Measurements from ENCODE around the gene RMC1.

Gene RMC1

GRCh38 chr18:23462876-23463275 lies 40.4 kb upstream of the RMC1 start:
- TF ChIP-seq CTCF (IDR thresholded peaks at IDR 0.05; ENCODE audit: low read length) (no peak), EZH2 (optimal IDR thresholded peaks at IDR 0.05; ENCODE audit: low read depth, low read length) (no peak), EZH2phosphoT487 (IDR thresholded peaks at IDR 0.05; ENCODE audit: low read length) (no peak)
- Histone ChIP-seq H3K9me2 (replicated peaks; ENCODE audit: insufficient read depth, low read length) (no peaks in the 10 kb centered on the region), H4K20me1 (ENCODE audit: insufficient read depth, low read length) (peaks cover 24% of the 10 kb centered on the region), H3K79me2 (ENCODE audit: low read length) (peaks cover 51% of the 10 kb centered on the region), H2AFZ (ENCODE audit: low read length) (no peak overlapping the region), H3K9ac (ENCODE audit: low read length) (no peak overlapping the region), H3F3A (ENCODE audit: insufficient read depth, low read length) (no peaks in the 10 kb centered on the region), H3K4me2 (ENCODE audit: low read depth, low read length) (no peak overlapping the region), H3K4me1 (ENCODE audit: low read length) (0 out of 2 replicates have a peak, but pooled peaks cover 7% of the 10 kb centered on the region), H3K36me3 (replicated peaks; ENCODE audit: insufficient read depth, low read length) (peaks cover 19% of the 10 kb centered on the region; the same call in 1 of the 2 replicates), H3K4me3 (ENCODE audit: low read length) (no peak overlapping the region), H3K27ac (ENCODE audit: low read length) (no peak overlapping the region), H3K27me3 (replicated peaks; ENCODE audit: insufficient read depth, low read length) (no peaks in the 10 kb centered on the region), H3K9me3 (replicated peaks; ENCODE audit: insufficient read depth, low read length) (no peaks in the 10 kb centered on the region)
- DNase-seq, result no peak

GRCh38 chr18:23468753-23469459 lies 34.4 kb upstream of the RMC1 start:
- Histone ChIP-seq H3F3A (ENCODE audit: insufficient read depth, low read length) (no peaks in the 10 kb centered on the region), H3K9me3 (replicated peaks; ENCODE audit: insufficient read depth, low read length) (no peaks in the 10 kb centered on the region), H3K4me1 (ENCODE audit: low read length) (no peaks in the 10 kb centered on the region), H3K27ac (ENCODE audit: low read length) (no peak overlapping the region), H3K9ac (ENCODE audit: low read length) (no peak overlapping the region), H2AFZ (ENCODE audit: low read length) (no peak overlapping the region), H3K36me3 (replicated peaks; ENCODE audit: insufficient read depth, low read length) (peaks cover 18% of the 10 kb centered on the region; the same call in 1 of the 2 replicates), H4K20me1 (ENCODE audit: insufficient read depth, low read length) (peaks cover 2% of the 10 kb centered on the region; the same call in 1 of the 2 replicates), H3K79me2 (ENCODE audit: low read length) (peaks cover 12% of the 10 kb centered on the region; the same call in 1 of the 2 replicates), H3K9me2 (replicated peaks; ENCODE audit: insufficient read depth, low read length) (no peaks in the 10 kb centered on the region), H3K4me2 (ENCODE audit: low read depth, low read length) (no peak overlapping the region), H3K4me3 (ENCODE audit: low read length) (no peak overlapping the region), H3K27me3 (replicated peaks; ENCODE audit: insufficient read depth, low read length) (no peaks in the 10 kb centered on the region)
- no peak for DNase-seq
- TF ChIP-seq EZH2phosphoT487 (IDR thresholded peaks at IDR 0.05; ENCODE audit: low read length), result no peak
- TF ChIP-seq CTCF (IDR thresholded peaks at IDR 0.05; ENCODE audit: low read length), result no peak
- TF ChIP-seq EZH2 (optimal IDR thresholded peaks at IDR 0.05; ENCODE audit: low read depth, low read length), result no peak

GRCh38 chr18:23470620-23471387 lies 32.5 kb upstream of the RMC1 start:
- Histone ChIP-seq H3K27ac (ENCODE audit: low read length) (no peak overlapping the region), H3K9me3 (replicated peaks; ENCODE audit: insufficient read depth, low read length) (no peaks in the 10 kb centered on the region), H3K9ac (ENCODE audit: low read length) (no peak overlapping the region), H3K4me3 (ENCODE audit: low read length) (no peak overlapping the region), H3K79me2 (ENCODE audit: low read length) (peaks cover 7% of the 10 kb centered on the region; the same call in 1 of the 2 replicates), H3F3A (ENCODE audit: insufficient read depth, low read length) (no peaks in the 10 kb centered on the region), H2AFZ (ENCODE audit: low read length) (no peak overlapping the region), H3K36me3 (replicated peaks; ENCODE audit: insufficient read depth, low read length) (peaks cover 9% of the 10 kb centered on the region), H3K4me1 (ENCODE audit: low read length) (no peaks in the 10 kb centered on the region), H3K27me3 (replicated peaks; ENCODE audit: insufficient read depth, low read length) (no peaks in the 10 kb centered on the region), H3K4me2 (ENCODE audit: low read depth, low read length) (no peak overlapping the region), H4K20me1 (ENCODE audit: insufficient read depth, low read length) (peaks cover 2% of the 10 kb centered on the region; the same call in 1 of the 2 replicates), H3K9me2 (replicated peaks; ENCODE audit: insufficient read depth, low read length) (no peaks in the 10 kb centered on the region)
- TF ChIP-seq EZH2 (optimal IDR thresholded peaks at IDR 0.05; ENCODE audit: low read depth, low read length) (no peak), CTCF (IDR thresholded peaks at IDR 0.05; ENCODE audit: low read length) (no peak), EZH2phosphoT487 (IDR thresholded peaks at IDR 0.05; ENCODE audit: low read length) (no peak)
- DNase-seq, result no peak

All from MM.1S (cell line).